ENCODE measurements around the gene SYNDIG1. TPM values are rescaled to one million over a fixed set of nuclear protein-coding genes. Genes with fewer than 3 reads are reported as not detected.

SYNDIG1 gene
- total RNA-seq, 6 experiments from 2014 or later: 0.14 to 0.31 TPM; not detected in 4

DNA sequence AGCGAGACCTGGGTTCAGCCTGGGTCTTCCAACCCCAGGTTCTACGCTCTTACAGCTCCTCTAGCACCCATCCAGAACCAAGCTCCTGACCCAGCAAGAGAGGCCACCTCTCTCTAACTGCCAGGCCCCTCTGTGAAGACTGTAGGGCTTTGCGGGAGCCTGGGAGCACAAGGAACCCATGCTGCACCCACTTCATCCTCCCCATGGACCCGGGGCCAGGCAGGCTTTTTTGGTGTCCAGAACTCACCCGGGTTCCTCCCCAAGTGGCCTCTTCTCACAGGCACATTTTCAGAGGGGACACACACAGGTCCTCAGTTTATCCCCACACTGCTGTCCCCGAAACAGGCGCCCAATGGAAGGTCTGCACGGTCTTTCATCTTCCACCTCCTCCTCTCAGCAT is 145.9 kb downstream of the SYNDIG1 start:
- Mint-ChIP-seq H3K9me3 (no peaks in the 10 kb centered on the region), H3K27ac (no peak overlapping the region), H3K4me1 (ENCODE audit: low read depth) (no peaks in the 10 kb centered on the region), H3K4me3 (no peak overlapping the region), H3K27me3 (ENCODE audit: insufficient read depth) (peaks cover 42% of the 10 kb centered on the region), H3K36me3 (ENCODE audit: low read depth) (no peaks in the 10 kb centered on the region)
- TF ChIP-seq, protein P1, sequence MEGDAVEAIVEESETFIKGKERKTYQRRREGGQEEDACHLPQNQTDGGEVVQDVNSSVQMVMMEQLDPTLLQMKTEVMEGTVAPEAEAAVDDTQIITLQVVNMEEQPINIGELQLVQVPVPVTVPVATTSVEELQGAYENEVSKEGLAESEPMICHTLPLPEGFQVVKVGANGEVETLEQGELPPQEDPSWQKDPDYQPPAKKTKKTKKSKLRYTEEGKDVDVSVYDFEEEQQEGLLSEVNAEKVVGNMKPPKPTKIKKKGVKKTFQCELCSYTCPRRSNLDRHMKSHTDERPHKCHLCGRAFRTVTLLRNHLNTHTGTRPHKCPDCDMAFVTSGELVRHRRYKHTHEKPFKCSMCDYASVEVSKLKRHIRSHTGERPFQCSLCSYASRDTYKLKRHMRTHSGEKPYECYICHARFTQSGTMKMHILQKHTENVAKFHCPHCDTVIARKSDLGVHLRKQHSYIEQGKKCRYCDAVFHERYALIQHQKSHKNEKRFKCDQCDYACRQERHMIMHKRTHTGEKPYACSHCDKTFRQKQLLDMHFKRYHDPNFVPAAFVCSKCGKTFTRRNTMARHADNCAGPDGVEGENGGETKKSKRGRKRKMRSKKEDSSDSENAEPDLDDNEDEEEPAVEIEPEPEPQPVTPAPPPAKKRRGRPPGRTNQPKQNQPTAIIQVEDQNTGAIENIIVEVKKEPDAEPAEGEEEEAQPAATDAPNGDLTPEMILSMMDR (IDR thresholded peaks at IDR 0.05): no peak
- DNase-seq: no peak

DNA sequence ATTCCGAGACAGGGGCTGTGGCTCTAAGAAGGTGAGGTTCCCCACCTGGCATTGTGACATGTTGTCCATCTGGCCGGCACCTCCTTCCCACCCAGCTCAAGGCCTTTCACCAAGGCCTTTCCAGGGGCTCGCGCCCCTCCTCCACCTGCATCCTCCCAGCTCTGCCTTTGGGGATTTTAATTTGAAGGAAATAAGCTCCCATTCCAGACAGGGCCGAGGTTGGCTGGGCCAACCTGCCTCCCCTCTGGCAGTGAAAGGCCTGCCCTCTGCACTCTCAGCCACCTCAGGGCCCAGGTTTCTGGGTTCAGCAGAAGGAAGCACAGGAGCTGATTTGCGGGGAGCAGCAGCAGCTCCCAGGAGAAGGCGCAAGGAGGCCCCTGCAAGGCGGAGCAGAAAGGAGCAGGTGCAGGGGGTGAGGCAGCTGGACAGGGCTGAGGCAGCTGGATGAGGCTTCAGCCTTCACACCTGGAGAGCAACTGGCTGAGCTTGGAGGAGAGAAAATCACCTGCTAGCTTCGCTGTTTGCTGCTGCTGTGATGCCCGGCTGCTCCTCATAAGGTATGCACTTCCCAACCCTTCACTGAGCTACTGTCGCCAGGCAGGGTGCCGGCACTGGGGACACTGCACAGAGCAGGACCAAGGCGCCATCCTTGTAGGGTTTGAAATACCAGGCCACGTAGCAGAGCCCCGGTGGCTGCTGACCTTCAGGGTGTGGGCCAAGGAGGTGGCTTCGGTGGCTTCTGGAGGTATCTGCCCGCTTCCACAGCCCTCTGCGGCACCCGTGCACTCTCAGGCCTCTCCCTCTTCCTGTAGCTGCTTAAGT is 147.0 kb downstream of the SYNDIG1 start:
- Mint-ChIP-seq H3K9me3 (no peaks in the 10 kb centered on the region), H3K27me3 (ENCODE audit: insufficient read depth) (peaks cover 40% of the 10 kb centered on the region), H3K27ac (no peak overlapping the region), H3K4me3 (no peak overlapping the region), H3K4me1 (ENCODE audit: low read depth) (no peaks in the 10 kb centered on the region), H3K36me3 (ENCODE audit: low read depth) (no peaks in the 10 kb centered on the region)
- DNase-seq: no peak
- TF ChIP-seq, protein P1 (IDR thresholded peaks at IDR 0.05): no peak

DNA sequence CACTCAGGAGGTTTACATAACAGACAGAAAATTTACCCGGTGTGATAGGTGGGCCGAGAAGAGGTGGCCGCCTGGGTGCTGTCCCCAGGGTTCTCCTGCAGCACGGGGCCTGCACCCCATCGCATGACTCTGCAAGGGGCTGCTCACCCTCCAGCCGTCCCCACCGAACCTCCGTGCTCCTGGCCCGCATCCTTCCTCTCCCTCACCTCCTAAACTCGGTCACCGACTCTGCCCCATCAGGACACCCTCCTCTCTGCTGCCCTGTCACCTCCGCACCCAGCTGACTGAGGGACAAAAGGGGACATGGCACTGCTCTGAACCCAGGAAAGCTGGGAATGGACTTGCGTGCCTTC is 147.6 kb downstream of the SYNDIG1 start:
- Mint-ChIP-seq H3K27me3 (ENCODE audit: insufficient read depth) (peaks cover 39% of the 10 kb centered on the region), H3K4me1 (ENCODE audit: low read depth) (no peaks in the 10 kb centered on the region), H3K9me3 (no peaks in the 10 kb centered on the region), H3K4me3 (no peak overlapping the region), H3K36me3 (ENCODE audit: low read depth) (no peaks in the 10 kb centered on the region), H3K27ac (no peak overlapping the region)
- TF ChIP-seq, protein P1 (IDR thresholded peaks at IDR 0.05): no peak
- DNase-seq: no peak

DNA sequence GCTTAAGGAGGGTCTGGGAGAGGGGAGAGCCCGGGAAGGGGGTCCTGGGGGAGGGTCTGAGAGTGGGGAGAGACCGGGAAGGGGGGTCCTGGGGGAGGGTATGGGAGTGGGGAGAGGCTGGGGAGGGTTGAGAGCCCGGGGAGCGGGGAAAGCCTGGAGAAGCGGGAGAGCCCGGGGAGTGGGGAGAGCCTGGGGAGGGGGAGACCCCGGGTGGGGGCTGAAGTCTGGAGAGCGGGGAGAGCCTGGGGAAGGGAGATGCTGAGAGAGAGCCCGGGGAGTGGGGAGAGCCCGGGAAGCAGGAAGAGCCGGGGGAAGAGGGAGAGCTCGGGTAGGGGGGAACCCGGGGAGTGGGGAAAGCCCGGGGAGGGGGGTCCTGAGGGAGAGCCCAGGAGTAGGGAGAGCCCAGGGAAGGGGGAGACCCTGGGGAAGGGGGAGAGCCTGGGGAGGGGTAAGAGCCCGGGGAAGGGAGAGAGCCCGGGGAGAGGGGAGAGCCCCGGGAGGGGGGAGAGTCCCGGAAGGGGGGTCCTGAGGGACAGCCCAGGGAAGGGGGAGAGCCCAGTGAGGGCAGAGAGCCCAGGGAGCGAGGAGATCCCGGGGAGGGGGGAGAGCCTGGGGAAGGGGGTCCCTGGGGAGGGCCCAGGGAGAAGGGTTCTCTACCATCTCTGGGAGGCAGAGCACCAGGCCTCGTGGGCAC is 148.5 kb downstream of the SYNDIG1 start:
- H3K4me3 Mint-ChIP-seq: no peak overlapping the region
- H3K9me3 Mint-ChIP-seq: no peaks in the 10 kb centered on the region
- no peak overlapping the region for H3K27ac Mint-ChIP-seq
- no peaks in the 10 kb centered on the region for H3K36me3 Mint-ChIP-seq (ENCODE audit: low read depth)
- DNase-seq: no peak
- no peaks in the 10 kb centered on the region; the same call in 1 of the 2 replicates for H3K4me1 Mint-ChIP-seq (ENCODE audit: low read depth)
- H3K27me3 Mint-ChIP-seq (ENCODE audit: insufficient read depth): peaks cover 38% of the 10 kb centered on the region
- TF ChIP-seq, protein P1 (IDR thresholded peaks at IDR 0.05): no peak

DNA sequence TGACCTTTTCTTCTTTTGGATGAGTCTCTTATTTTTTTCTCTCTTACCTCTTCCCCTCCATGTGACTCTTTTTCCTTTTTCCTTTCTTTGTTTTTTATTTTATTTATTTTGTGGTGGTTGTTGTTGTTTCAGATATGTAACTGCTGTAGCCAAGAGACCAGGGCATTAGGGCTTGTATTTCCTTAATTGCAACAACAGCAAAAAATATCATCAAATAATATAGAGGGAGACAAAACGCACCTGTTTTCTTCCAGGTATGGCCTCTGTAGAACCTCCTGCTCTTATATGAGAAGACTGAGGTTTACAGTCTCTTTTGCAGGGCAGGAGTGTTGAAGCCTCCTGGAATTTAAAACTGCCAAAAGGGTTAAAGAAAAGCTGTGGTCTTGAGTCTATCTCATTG is 149.3 kb downstream of the SYNDIG1 start:
- H3K4me1 Mint-ChIP-seq (ENCODE audit: low read depth): no peaks in the 10 kb centered on the region; the same call in 1 of the 2 replicates
- H3K27ac Mint-ChIP-seq: no peak overlapping the region
- no peak overlapping the region for H3K4me3 Mint-ChIP-seq
- no peaks in the 10 kb centered on the region for H3K36me3 Mint-ChIP-seq (ENCODE audit: low read depth)
- H3K9me3 Mint-ChIP-seq: no peaks in the 10 kb centered on the region
- DNase-seq: no peak
- peaks cover 34% of the 10 kb centered on the region for H3K27me3 Mint-ChIP-seq (ENCODE audit: insufficient read depth)
- TF ChIP-seq, protein P1 (IDR thresholded peaks at IDR 0.05): no peak
